K562 (cell line): ENCODE measurements around the gene TNFRSF6B. TPM values are rescaled to one million over a fixed set of nuclear protein-coding genes. Genes with fewer than 3 reads are reported as not detected.

Experiments
- ERF ChIP-seq: fragments of 450-650 bp; formaldehyde crosslinking; IDR thresholded peaks from 2 replicates; pipeline ENCODE4 v1.4.0; 2020; ENCODE audit warnings: mild to moderate bottlenecking, mixed read lengths
- HMGN3 ChIP-seq: IDR thresholded peaks from 2 replicates; pipeline ENCODE4 v1.6.1; 2011; ENCODE audit warnings: borderline replicate concordance, low read depth, mild to moderate bottlenecking, mixed read lengths, low read length; ENCODE audit not compliant: insufficient read length; ENCODE audit errors: extremely low read depth
- LARP7 ChIP-seq: fragments of 450-650 bp; IDR thresholded peaks from 2 replicates; pipeline ENCODE4 v1.6.1; 2016
- MAFK ChIP-seq: IDR thresholded peaks from 2 replicates; pipeline ENCODE4 v1.6.1; 2011; ENCODE audit warnings: low read length, improper control_type of control experiment
- NFE2 ChIP-seq: IDR thresholded peaks from 2 replicates; pipeline ENCODE4 v1.6.1; 2014; ENCODE audit warnings: antibody characterized with exemption, low read depth
- NFIX ChIP-seq: fragments of 250-450 bp; sonication (Bioruptor Pico); IDR thresholded peaks from 2 replicates; pipeline ENCODE4 v1.4.0; 2020; ENCODE audit warnings: low read depth, mild to moderate bottlenecking, moderate library complexity
- NR3C1 ChIP-seq: sonication (generic); formaldehyde crosslinking; IDR thresholded peaks from 2 replicates; pipeline ENCODE4 v1.8.1; 2022; ENCODE audit warnings: missing genetic modification reagents
- RNF219 ChIP-seq: fragments of 250-450 bp; sonication (Bioruptor Pico); IDR thresholded peaks from 2 replicates; pipeline ENCODE4 v1.5.0; 2022; ENCODE audit warnings: mild to moderate bottlenecking
- SMAD1 ChIP-seq: fragments of 150-350 bp; IDR thresholded peaks from 2 replicates; pipeline ENCODE4 v1.6.1; 2014; ENCODE audit warnings: low read length, low read depth; ENCODE audit not compliant: partially characterized antibody
- SP2 ChIP-seq: IDR thresholded peaks from 2 replicates; pipeline ENCODE4 v1.6.1; 2011; ENCODE audit warnings: mild to moderate bottlenecking, low read depth, low read length, moderate library complexity; ENCODE audit not compliant: poor library complexity, severe bottlenecking; ENCODE audit errors: extremely low read depth
- ZBTB9 ChIP-seq: fragments of 450-650 bp; formaldehyde crosslinking; IDR thresholded peaks from 2 replicates; pipeline ENCODE4 v1.4.0; 2020; ENCODE audit warnings: mild to moderate bottlenecking, moderate library complexity
- ZNF707 ChIP-seq: fragments of 250-450 bp; sonication (Bioruptor Pico); conservative IDR thresholded peaks from 2 replicates; pipeline ENCODE4 v1.8.0; 2022; ENCODE audit warnings: inconsistent platforms, mild to moderate bottlenecking, moderate library complexity
- polyA plus RNA-seq, 8 experiments: library from polyadenylated mRNA; depleted of rRNA in 4 of 8; stranded (reverse) in 5 of 8; unstranded in 3 of 8; fragments of >200 nt; fragmentation: Nextera tagmentation in 2 of 8; fragmentation: Illumina TruSeq in 1 of 8; extraction: Ambion mirVana in 2 of 8; extraction: Trizol in 1 of 8; gene quantifications; 2 replicates each; pipeline versions ENCODE4 v1.2.1 to v1.2.3, GENCODE V29; 2011 to 2014; ENCODE audit warnings: inconsistent platforms in 1 of 8, missing spikeins in 1 of 8
- total RNA-seq, 7 experiments: library from RNA; depleted of rRNA in 6 of 7; stranded (reverse); fragments of >200 nt in 6 of 7; fragmentation: Illumina TruSeq in 2 of 7; extraction: Trizol in 2 of 7; gene quantifications; 2 replicates each; pipeline versions ENCODE4 v1.2.1 to v1.2.3, GENCODE V29; 2011 to 2021; ENCODE audit warnings: low replicate concordance in 1 of 7

Gene TNFRSF6B
- total and polyA plus RNA-seq, 9 of the 15 experiments (the other 6 are each of a cell fraction or from before 2014, with no cell fraction given): 0.10 to 3.5 (median 0.32) TPM; not detected in 6

GRCh38 chr20:63682384-63683139, 13.9 kb upstream of the TNFRSF6B start (continued):
- TF ChIP-seq RNF219 (CRISPR knock-in tag): no peak
- peak; percentile 10; the same call in 1 of the 2 replicates for TF ChIP-seq NFE2
- no peak for TF ChIP-seq ZNF707 (CRISPR knock-in tag)
- TF ChIP-seq LARP7: no peak
- no peak for TF ChIP-seq NFIX (CRISPR knock-in tag)
- no peak for TF ChIP-seq ZBTB9 (CRISPR knock-in tag)
- TF ChIP-seq ERF (CRISPR knock-in tag): no peak
- TF ChIP-seq SP2: no peak
- no peak for TF ChIP-seq SMAD1
- TF ChIP-seq NR3C1: no peak
- no peak for TF ChIP-seq HMGN3
- no peak for TF ChIP-seq MAFK
- TF ChIP-seq, all 486 proteins: peak for 5
